Adrenal gland (tissue), 12 donors: ENCODE measurements around the gene BTBD9. TPM values are rescaled to one million over a fixed set of nuclear protein-coding genes. Genes with fewer than 3 reads are reported as not detected.

ENCODE experiments used
- DNase-seq, 7 donors: peaks; one replicate each; pipeline ENCODE4 v3.0.0-alpha.2; 2019 to 2020
- H3K27ac ChIP-seq, 5 donors: fragments of 200-600 bp; sonication (generic) in 4 of 5; 1 replicate in 3 of 5; 2 replicates in 2 of 5; pipeline versions ENCODE4 v1.5.1 to v1.8.0; 2016 to 2020; ENCODE audit warnings: mild to moderate bottlenecking in 1 of 5
- H3K27me3 ChIP-seq: fragments of 200-600 bp; 2 replicates; pipeline ENCODE4 v1.8.0; 2021
- H3K36me3 ChIP-seq, 2 donors: fragments of 200-600 bp; replicated peaks in 1 of 2; 1 replicate in 1 of 2; 2 replicates in 1 of 2; pipeline versions ENCODE4 v1.5.1 to v1.8.0; 2018 to 2022
- H3K4me1 ChIP-seq, 2 donors: fragments of 200-600 bp; replicated peaks in 1 of 2; 1 replicate in 1 of 2; 2 replicates in 1 of 2; pipeline versions ENCODE4 v1.5.1 to v1.8.0; 2018 to 2021
- H3K4me3 ChIP-seq, 4 donors: fragments of 200-600 bp; sonication (generic) in 3 of 4; one replicate each; pipeline ENCODE4 v1.5.1; 2016 to 2018
- H3K9me3 ChIP-seq, 3 donors: fragments of 200-600 bp; sonication (generic) in 1 of 3; replicated peaks in 1 of 3; 1 replicate in 2 of 3; 2 replicates in 1 of 3; pipeline versions ENCODE4 v1.5.1 to v1.8.0; 2016 to 2021
- CTCF ChIP-seq, 6 experiments: fragments of 450-650 bp in 4 of 6; fragments of 200-600 bp in 2 of 6; sonication (generic) in 1 of 6; IDR thresholded peaks; 1 replicate in 5 of 6; 2 replicates in 1 of 6; pipeline versions ENCODE4 v1.5.1 to v1.8.0; 2016 to 2021; ENCODE audit warnings: antibody characterized with exemption in 6 of 6, mild to moderate bottlenecking in 2 of 6, moderate library complexity in 1 of 6
- POLR2A ChIP-seq, 2 donors: fragments of 450-650 bp; IDR thresholded peaks; one replicate each; pipeline ENCODE4 v1.6.1; 2017; ENCODE audit warnings: antibody characterized with exemption in 2 of 2, mild to moderate bottlenecking in 2 of 2, moderate library complexity in 1 of 2
- WGBS, 4 donors: extraction: QIAGEN DNeasy Blood & Tissue Kit in 2 of 4; methylation state at CpG; one replicate each; pipeline versions ENCODE4 v1.1.5 to v1.1.7; 2013 to 2017; 5-methylcytosine and 5-hydroxymethylcytosine counted together
- intact Hi-C, 2 donors: fragments of 100-400 bp; cut with DNase I; formaldehyde crosslinking; loops; one replicate each; pipeline versions ENCODE4 v1.14.1 to v1.15.0; 2022 to 2023
- polyA plus RNA-seq, 3 donors: library from polyadenylated mRNA; stranded (reverse); fragments of 200-250 nt in 2 of 3; fragments of 350-450 nt in 1 of 3; fragmentation: Illumina TruSeq in 1 of 3; extraction: RNeasy Lipid Tissue Mini Kit (QIAGEN cat#74804) in 1 of 3; gene quantifications; one replicate each; pipeline ENCODE4 v1.2.3, GENCODE V29; 2013 to 2014
- total RNA-seq, 9 donors: library from RNA; depleted of rRNA in 4 of 9; stranded (reverse); fragments of >200 nt in 4 of 9; fragments of 120-200 nt in 1 of 9; fragmentation: NEBNext Ultra II Directional in 1 of 9; extraction: Animal tissue kit (Norgen Biotek cat#: 25700) in 1 of 9; gene quantifications; one replicate each; pipeline versions ENCODE4 v1.1.0 to v1.2.4, GENCODE V29; 2013 to 2023
- donor health status: healthy with polysubstance abuse.
- donor health status: Bipolar disorder and iron deficiency.
- donor health status: DM: yes; HTN: yes; CAD: no.
- donor health status: DM: no; HTN: no; CAD: no.
- donor health status: DM: no; HTN: no; CAD: no.
- donor health status: DM: yes; HTN: yes; CAD: no.

Gene BTBD9
- total and polyA plus RNA-seq, 12 donors, result 2.4 to 29.6 (median 18.1) TPM

- 70 to 90% (median 85%) methylated on average over 4 of the region's 4 CpGs for WGBS, 4 donors
- Histone ChIP-seq H3K9me3 (no peaks in the 10 kb centered on the region), H3K36me3 (no peaks in the 10 kb centered on the region), H3K27ac (no peak overlapping the region), H3K4me3 (no peak overlapping the region), H3K4me1 (peaks cover 0 to under 1% of the 10 kb centered on the region in 2 donors), H3K27me3 (no peaks in the 10 kb centered on the region)
- no peak for DNase-seq
- TF ChIP-seq POLR2A (IDR thresholded peaks at IDR 0.05) (no peak), CTCF (IDR thresholded peaks at IDR 0.05) (no peak)
- intact Hi-C loops, result no loop called here
These were observed 226.5 kb downstream of the BTBD9 start for GRCh38 chr6:38413102-38413800.

GRCh38 chr6:38407192-38407591 is 232.5 kb downstream of the BTBD9 start:
- no peak for DNase-seq
- Histone ChIP-seq H3K4me3 (no peak overlapping the region), H3K27ac (peak overlapping the region in 2 of 5 donors; percentile 6 to 45), H3K4me1 (peaks cover 21 to 30% of the 10 kb centered on the region in 2 donors), H3K9me3 (no peaks in the 10 kb centered on the region), H3K27me3 (no peaks in the 10 kb centered on the region), H3K36me3 (no peaks in the 10 kb centered on the region)
- intact Hi-C loops, result no loop called here
- TF ChIP-seq CTCF (IDR thresholded peaks at IDR 0.05), result no peak
- WGBS, 4 donors, result 48 to 68% (median 62%) methylated on average over 3 of the region's 3 CpGs

- Histone ChIP-seq H3K27ac (no peak overlapping the region), H3K4me1 (peaks cover 21 to 30% of the 10 kb centered on the region in 2 donors), H3K36me3 (no peaks in the 10 kb centered on the region), H3K4me3 (no peak overlapping the region), H3K9me3 (no peaks in the 10 kb centered on the region), H3K27me3 (no peaks in the 10 kb centered on the region)
- WGBS, 4 donors, result 85 to 95% (median 95%) methylated on average over 1 of the region's 1 CpG
- TF ChIP-seq POLR2A (IDR thresholded peaks at IDR 0.05), result no peak
- TF ChIP-seq CTCF (IDR thresholded peaks at IDR 0.05), result no peak
- DNase-seq, result no peak
- intact Hi-C loops, result no loop called here
These were observed 233.6 kb downstream of the BTBD9 start for GRCh38 chr6:38406096-38406495.

GRCh38 chr6:38404900-38405556 is 234.7 kb downstream of the BTBD9 start:
- no peaks in the 10 kb centered on the region for H3K9me3 ChIP-seq
- peak overlapping the region in 4 of 5 donors; percentile 34 to 49 (median 38) for H3K27ac ChIP-seq
- DNase-seq, result no peak
- intact Hi-C loops, result no loop called here
- no peaks in the 10 kb centered on the region for H3K36me3 ChIP-seq
- H3K4me3 ChIP-seq, result no peak overlapping the region
- no peak for TF ChIP-seq CTCF (IDR thresholded peaks at IDR 0.05)
- no peak for TF ChIP-seq POLR2A (IDR thresholded peaks at IDR 0.05)
- no peaks in the 10 kb centered on the region for H3K27me3 ChIP-seq
- H3K4me1 ChIP-seq, result peaks cover 21 to 30% of the 10 kb centered on the region in 2 donors
- 40 to 55% (median 48%) methylated on average over 3 of the region's 3 CpGs for WGBS, 4 donors
